SU-DHL-6 (cell line): Measurements from ENCODE around the gene DYNLT1.

Source experiments
- EZH2phosphoT487 ChIP-seq: fragments of 200-600 bp; sonication (generic), shearing (Covaris generic); conservative IDR thresholded peaks from 2 replicates; pipeline ENCODE4 v1.6.1; 2018; ENCODE audit warnings: mild to moderate bottlenecking, antibody characterized with exemption, low read length, moderate library complexity, mixed read lengths
- TF ChIP-seq, protein P1 (sequence below): fragments of 200-600 bp; sonication (generic); IDR thresholded peaks from one replicate; pipeline ENCODE4 v1.5.1; 2017; ENCODE audit warnings: antibody characterized with exemption, mild to moderate bottlenecking, low read length, moderate library complexity; ENCODE audit not compliant: insufficient read depth, poor library complexity, severe bottlenecking

DNA sequence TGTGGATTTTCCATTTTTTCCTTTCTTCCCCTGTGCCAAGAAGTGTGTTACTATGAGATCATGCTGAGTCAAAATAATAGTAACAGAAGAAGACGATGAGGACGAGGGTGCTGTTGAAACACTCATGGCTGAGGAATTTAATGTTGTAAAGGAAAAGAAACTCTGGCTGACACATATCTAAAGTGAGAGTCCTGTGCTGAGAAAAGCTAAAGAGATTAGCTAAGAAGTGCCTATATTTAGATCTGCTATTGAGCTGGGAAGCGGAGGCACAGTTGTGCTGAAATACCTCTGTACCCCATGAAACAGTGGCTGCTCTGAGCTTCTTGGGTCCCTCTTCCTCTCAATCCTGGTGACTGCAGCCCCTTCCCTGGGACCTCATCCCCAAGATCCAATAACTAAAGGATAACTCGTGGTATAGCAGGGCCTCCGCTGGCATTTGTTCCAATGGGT, 4.2 kb upstream of the DYNLT1 start:
- TF ChIP-seq, protein P1, sequence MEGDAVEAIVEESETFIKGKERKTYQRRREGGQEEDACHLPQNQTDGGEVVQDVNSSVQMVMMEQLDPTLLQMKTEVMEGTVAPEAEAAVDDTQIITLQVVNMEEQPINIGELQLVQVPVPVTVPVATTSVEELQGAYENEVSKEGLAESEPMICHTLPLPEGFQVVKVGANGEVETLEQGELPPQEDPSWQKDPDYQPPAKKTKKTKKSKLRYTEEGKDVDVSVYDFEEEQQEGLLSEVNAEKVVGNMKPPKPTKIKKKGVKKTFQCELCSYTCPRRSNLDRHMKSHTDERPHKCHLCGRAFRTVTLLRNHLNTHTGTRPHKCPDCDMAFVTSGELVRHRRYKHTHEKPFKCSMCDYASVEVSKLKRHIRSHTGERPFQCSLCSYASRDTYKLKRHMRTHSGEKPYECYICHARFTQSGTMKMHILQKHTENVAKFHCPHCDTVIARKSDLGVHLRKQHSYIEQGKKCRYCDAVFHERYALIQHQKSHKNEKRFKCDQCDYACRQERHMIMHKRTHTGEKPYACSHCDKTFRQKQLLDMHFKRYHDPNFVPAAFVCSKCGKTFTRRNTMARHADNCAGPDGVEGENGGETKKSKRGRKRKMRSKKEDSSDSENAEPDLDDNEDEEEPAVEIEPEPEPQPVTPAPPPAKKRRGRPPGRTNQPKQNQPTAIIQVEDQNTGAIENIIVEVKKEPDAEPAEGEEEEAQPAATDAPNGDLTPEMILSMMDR = no peak
- TF ChIP-seq EZH2phosphoT487 = no peak
